ENCODE data around the gene GAA. TPM values are rescaled to one million over a fixed set of nuclear protein-coding genes. Genes with fewer than 3 reads are reported as not detected.

GAA gene
- total and polyA plus RNA-seq, 2 of the 8 experiments (the other 6 are each of a cell fraction or from before 2014, with no cell fraction given): 14.8 to 30.0 TPM

GRCh38 chr17:80106176-80106575 lies 4.8 kb downstream of the GAA start:
- no peak overlapping the region for H2AK5ac ChIP-seq (ENCODE audit: low read depth, low read length)
- no peaks in the 10 kb centered on the region for H4K20me1 ChIP-seq (replicated peaks in 1 of 2; ENCODE audit: control insufficient read depth in 1 of 2, insufficient read depth in 2 of 2, low read length in 2 of 2)
- DNase-seq (ENCODE audit: low read depth in 1 of 2, low spot score in 2 of 2) (no peak), FAIRE-seq (no peak)
- H3K36me3 ChIP-seq (ENCODE audit: control insufficient read depth in 2 of 4, insufficient read depth in 4 of 4, low read length in 3 of 4): no peaks in the 10 kb centered on the region
- no peak overlapping the region for H3K14ac ChIP-seq (ENCODE audit: insufficient read length)
- no peak overlapping the region for H2AFZ ChIP-seq (ENCODE audit: low read length)
- no peak overlapping the region for H2BK120ac ChIP-seq (replicated peaks; ENCODE audit: low read depth, low read length)
- no peaks in the 10 kb centered on the region for H3K9me3 ChIP-seq (ENCODE audit: insufficient read depth in 2 of 2, low read depth in 1 of 2, low read length in 1 of 2)
- H3K79me1 ChIP-seq (ENCODE audit: low read depth, low read length): no peaks in the 10 kb centered on the region; the same call in 1 of the 2 replicates
- H2BK15ac ChIP-seq (ENCODE audit: low read length): no peak overlapping the region
- no peak overlapping the region for H3K27ac ChIP-seq (ENCODE audit: low read depth, low read length)
- no peak overlapping the region for H3K18ac ChIP-seq (ENCODE audit: extremely low read depth, low read length)
- no peaks in the 10 kb centered on the region for H3K79me2 ChIP-seq (ENCODE audit: control insufficient read depth in 1 of 2, insufficient read depth in 2 of 2, low read length in 2 of 2)
- POLR2A ChIA-PET (ENCODE audit: partially characterized antibody): interaction anchor here (0.7 kb wide), 1 partner anchor 40 kb away, joined by 3 read pairs; no protein-coding TSS in a partner anchor
- CTCF ChIA-PET (ENCODE audit: partially characterized antibody): interaction anchor here (0.6 to 1.6 kb wide), 3 partner anchors 22 to 89 kb away, joined by 3 to 8 read pairs (median 3); no protein-coding TSS in a partner anchor
- no peak overlapping the region for H3K56ac ChIP-seq (replicated peaks; ENCODE audit: insufficient read length, low read depth, low read length)
- no peak overlapping the region for H3K4me2 ChIP-seq (ENCODE audit: insufficient read depth in 1 of 2, low read depth in 2 of 2, low read length in 2 of 2)
- H3K23ac ChIP-seq (ENCODE audit: insufficient read length): no peak overlapping the region
- WGBS, 2 experiments (ENCODE audit: extremely low coverage in 1 of 2, insufficient coverage in 1 of 2, insufficient read length in 1 of 2, insufficient replicate concordance in 2 of 2, low coverage in 1 of 2, low lambda C conversion rate in 2 of 2, missing lambda C conversion rate in 1 of 2): 88% methylated on average over 10 of the region's 10 CpGs; no CpG with 5 or more reads in 1 of the 2 experiments
- H3K4me1 ChIP-seq (replicated peaks in 1 of 4; ENCODE audit: control insufficient read depth in 3 of 4, insufficient read depth in 4 of 4, low read length in 3 of 4): peaks cover 0 to 7% (median 1%) of the 10 kb centered on the region in 4 experiments; a peak in 4 of 7 replicates
- no peak overlapping the region for H2BK20ac ChIP-seq (ENCODE audit: low read length)
- H2BK5ac ChIP-seq (ENCODE audit: low read depth, low read length): no peak overlapping the region
- no peak overlapping the region for H3K4ac ChIP-seq (replicated peaks; ENCODE audit: insufficient read length, low read depth, low read length)
- no peak overlapping the region for H4K5ac ChIP-seq (ENCODE audit: insufficient read length, low read depth, low read length)
- no peak overlapping the region for H3K9ac ChIP-seq (replicated peaks in 1 of 4; ENCODE audit: extremely low read depth in 1 of 4, low read depth in 3 of 4, low read length in 3 of 4)
- H4K8ac ChIP-seq (ENCODE audit: extremely low read depth, insufficient read depth, low read length): no peak overlapping the region
- H4K91ac ChIP-seq (replicated peaks; ENCODE audit: insufficient read length, low read length): no peak overlapping the region
- no peak overlapping the region for H2BK12ac ChIP-seq (ENCODE audit: low read depth, low read length)
- peaks cover 8% of the 10 kb centered on the region; the same call in 1 of the 2 replicates for H3K23me2 ChIP-seq (ENCODE audit: low read depth, low read length)
- peaks cover 0 to 4% (median 0%) of the 10 kb centered on the region in 4 experiments; a peak in 1 of 7 replicates for H3K27me3 ChIP-seq (replicated peaks in 1 of 4; ENCODE audit: control insufficient read depth in 3 of 4, extremely low read depth in 1 of 4, insufficient read depth in 3 of 4, low read length in 3 of 4)
- H3K4me3 ChIP-seq (ENCODE audit: extremely low read depth in 1 of 4, insufficient read depth in 2 of 4, low read depth in 3 of 4, low read length in 4 of 4): no peak overlapping the region
- TF ChIP-seq POLR2AphosphoS5 (IDR thresholded peaks at IDR 0.05; ENCODE audit: low read depth, low read length) (no peak), BCL11A (IDR thresholded peaks at IDR 0.05; ENCODE audit: low read depth in 2 of 2, low read length in 2 of 2) (no peak), ASH2L (IDR thresholded peaks at IDR 0.05; ENCODE audit: low read length) (no peak), KDM5A (IDR thresholded peaks at IDR 0.05; ENCODE audit: low read length) (no peak), RBBP5 (IDR thresholded peaks at IDR 0.05; ENCODE audit: borderline replicate concordance, low read depth, low read length) (no peak), TBP (IDR thresholded peaks at IDR 0.05; ENCODE audit: low read depth, low read length) (no peak), POU5F1 (IDR thresholded peaks at IDR 0.05; ENCODE audit: low read depth, low read length) (no peak), CHD2 (IDR thresholded peaks at IDR 0.05; ENCODE audit: low read length) (no peak), RFX5 (IDR thresholded peaks at IDR 0.05; ENCODE audit: borderline replicate concordance, low read depth, low read length) (no peak), E2F6 (IDR thresholded peaks at IDR 0.05) (no peak), MAFK (IDR thresholded peaks at IDR 0.05; ENCODE audit: low read depth, low read length) (no peak), PHF8 (conservative IDR thresholded peaks at IDR 0.05; ENCODE audit: low read depth, low read length) (no peak), FOSL1 (IDR thresholded peaks at IDR 0.05; ENCODE audit: insufficient read depth, low read depth, low read length) (no peak), SIX5 (IDR thresholded peaks at IDR 0.05; ENCODE audit: low read depth, low read length) (no peak), RXRA (IDR thresholded peaks at IDR 0.05; ENCODE audit: insufficient read depth, low read depth, low read length) (no peak)
